ENCODE data around the gene MRNIP.

Gene MRNIP

DNA sequence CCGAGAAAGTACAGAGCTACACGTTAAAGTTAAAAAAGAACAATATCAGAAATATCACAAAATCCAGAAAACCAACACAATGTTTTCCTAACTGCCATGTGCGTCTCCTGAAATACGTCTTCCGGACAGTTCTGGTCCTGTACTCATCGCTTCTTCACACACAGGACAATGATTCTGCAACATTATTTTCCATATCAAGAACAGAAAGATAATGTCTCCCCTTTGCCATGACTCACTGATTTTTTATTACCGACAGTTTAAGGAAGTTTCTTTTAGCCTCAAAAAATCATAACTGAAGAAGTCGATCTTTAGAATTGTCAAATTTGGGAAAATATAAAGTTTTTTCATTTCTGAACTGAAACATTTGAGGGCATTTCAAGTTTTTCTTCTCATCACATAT is 46.5 kb upstream of the MRNIP start:
- TF ChIP-seq ARNTL (CRISPR knock-in tag; IDR thresholded peaks at IDR 0.05; ENCODE audit: borderline replicate concordance, low read depth) (no peak), BACH2 (CRISPR knock-in tag; IDR thresholded peaks at IDR 0.05; ENCODE audit: borderline replicate concordance) (no peak), ZNF565 (CRISPR knock-in tag; conservative IDR thresholded peaks at IDR 0.05; ENCODE audit: low read depth) (no peak), CSDC2 (CRISPR knock-in tag; IDR thresholded peaks at IDR 0.05) (no peak), TOX (CRISPR knock-in tag; IDR thresholded peaks at IDR 0.05; ENCODE audit: borderline replicate concordance) (no peak), ISL1 (CRISPR knock-in tag; IDR thresholded peaks at IDR 0.05) (no peak), OSR1 (CRISPR knock-in tag; IDR thresholded peaks at IDR 0.05) (no peak), TSHZ2 (CRISPR knock-in tag; IDR thresholded peaks at IDR 0.05) (no peak), PPARA (CRISPR knock-in tag; IDR thresholded peaks at IDR 0.05; ENCODE audit: borderline replicate concordance) (no peak), RARB (CRISPR knock-in tag; IDR thresholded peaks at IDR 0.05) (no peak), ESRRG (CRISPR knock-in tag; IDR thresholded peaks at IDR 0.05) (no peak), ZFP3 (CRISPR knock-in tag; IDR thresholded peaks at IDR 0.05) (no peak), TCF4 (CRISPR knock-in tag; IDR thresholded peaks at IDR 0.05; ENCODE audit: borderline replicate concordance) (no peak), ZFP30 (CRISPR knock-in tag; IDR thresholded peaks at IDR 0.05) (no peak), ZNF8 (CRISPR knock-in tag; IDR thresholded peaks at IDR 0.05) (no peak)
- TF ChIP-seq, protein P1, sequence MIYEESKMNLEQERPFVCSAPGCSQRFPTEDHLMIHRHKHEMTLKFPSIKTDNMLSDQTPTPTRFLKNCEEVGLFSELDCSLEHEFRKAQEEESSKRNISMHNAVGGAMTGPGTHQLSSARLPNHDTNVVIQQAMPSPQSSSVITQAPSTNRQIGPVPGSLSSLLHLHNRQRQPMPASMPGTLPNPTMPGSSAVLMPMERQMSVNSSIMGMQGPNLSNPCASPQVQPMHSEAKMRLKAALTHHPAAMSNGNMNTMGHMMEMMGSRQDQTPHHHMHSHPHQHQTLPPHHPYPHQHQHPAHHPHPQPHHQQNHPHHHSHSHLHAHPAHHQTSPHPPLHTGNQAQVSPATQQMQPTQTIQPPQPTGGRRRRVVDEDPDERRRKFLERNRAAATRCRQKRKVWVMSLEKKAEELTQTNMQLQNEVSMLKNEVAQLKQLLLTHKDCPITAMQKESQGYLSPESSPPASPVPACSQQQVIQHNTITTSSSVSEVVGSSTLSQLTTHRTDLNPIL (CRISPR knock-in tag; IDR thresholded peaks at IDR 0.05; ENCODE audit: low read depth), result no peak

DNA sequence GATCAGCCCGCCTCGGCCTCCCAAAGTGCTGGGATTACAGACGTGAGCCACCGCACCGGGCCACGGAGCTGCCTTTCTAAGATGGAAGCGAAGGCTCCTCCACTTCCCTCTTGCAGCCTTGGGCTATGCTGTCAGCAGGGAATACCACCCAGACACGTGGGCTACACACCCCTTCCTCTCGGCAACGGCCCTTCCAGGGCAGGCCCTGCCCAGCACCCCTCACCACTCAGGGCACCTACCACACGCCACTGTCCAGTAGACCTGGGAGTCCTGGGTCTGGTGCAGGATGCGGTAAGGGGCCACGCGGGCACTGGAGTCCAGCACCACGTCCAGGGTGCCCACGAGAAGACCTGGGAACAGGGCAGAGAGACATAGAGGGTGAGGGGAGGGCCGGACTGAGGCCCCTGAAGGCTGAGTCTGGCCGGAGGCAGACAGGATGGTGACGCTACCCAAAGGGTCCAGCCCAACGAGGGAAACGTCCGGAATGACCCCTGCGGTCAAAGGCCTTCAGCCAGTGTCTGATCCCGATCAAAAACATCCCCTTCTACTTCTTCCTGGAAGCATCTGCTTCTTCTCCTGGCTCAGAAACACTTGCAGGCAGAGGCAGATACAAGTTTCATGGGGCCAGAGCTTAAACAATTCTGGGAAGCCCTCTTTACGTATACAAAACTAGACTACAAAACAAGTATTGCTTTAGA is 46.0 kb upstream of the MRNIP start:
- no peak for TF ChIP-seq PATZ1 (CRISPR knock-in tag; IDR thresholded peaks at IDR 0.05; ENCODE audit: borderline replicate concordance)
- TF ChIP-seq ZFP30 (CRISPR knock-in tag; IDR thresholded peaks at IDR 0.05), result no peak
- TF ChIP-seq GLIS3 (CRISPR knock-in tag; IDR thresholded peaks at IDR 0.05), result no peak
- no peak for TF ChIP-seq ZNF8 (CRISPR knock-in tag; IDR thresholded peaks at IDR 0.05)
- no peak for TF ChIP-seq ZNF70 (CRISPR knock-in tag; IDR thresholded peaks at IDR 0.05)
- no peak for TF ChIP-seq ZC3H10 (CRISPR knock-in tag; IDR thresholded peaks at IDR 0.05)
- no peak for ATAC-seq

More for the DNA sequence above, 46.5 kb upstream of the MRNIP start:
- no peak for ATAC-seq

DNA sequence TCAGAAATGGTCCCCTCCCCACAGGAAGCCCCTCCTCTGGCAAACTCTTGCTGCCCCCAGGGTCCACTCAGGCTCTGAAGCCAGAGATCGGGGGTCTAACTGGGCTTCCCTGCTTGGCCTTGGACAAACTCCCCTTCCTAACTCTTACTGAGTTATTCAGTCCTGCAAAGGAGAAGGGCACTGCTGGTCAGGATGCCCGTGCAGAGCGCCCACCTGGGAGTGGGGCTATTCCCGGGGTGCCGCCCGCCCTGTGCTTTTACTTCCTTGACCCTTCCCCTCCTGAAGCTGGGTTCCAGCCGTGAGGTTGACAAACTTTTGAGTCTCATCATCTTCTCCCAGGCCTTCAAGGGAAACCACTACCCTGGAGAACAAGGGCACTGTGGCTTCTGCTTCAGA is 44.1 kb upstream of the MRNIP start:
- TF ChIP-seq OSR1 (CRISPR knock-in tag; IDR thresholded peaks at IDR 0.05), result no peak
- no peak for ATAC-seq

GRCh38 chr5:179901915-179902762 is 43.5 kb upstream of the MRNIP start:
- TF ChIP-seq PPARA (CRISPR knock-in tag; IDR thresholded peaks at IDR 0.05; ENCODE audit: borderline replicate concordance), result no peak
- no peak for TF ChIP-seq CSDC2 (CRISPR knock-in tag; IDR thresholded peaks at IDR 0.05)
- no peak for TF ChIP-seq TSHZ2 (CRISPR knock-in tag; IDR thresholded peaks at IDR 0.05)
- TF ChIP-seq OSR1 (CRISPR knock-in tag; IDR thresholded peaks at IDR 0.05), result no peak
- TF ChIP-seq BACH2 (CRISPR knock-in tag; IDR thresholded peaks at IDR 0.05; ENCODE audit: borderline replicate concordance), result no peak
- TF ChIP-seq, protein P1 (CRISPR knock-in tag; IDR thresholded peaks at IDR 0.05; ENCODE audit: low read depth), result no peak
- no peak for TF ChIP-seq GLIS3 (CRISPR knock-in tag; IDR thresholded peaks at IDR 0.05)
- no peak for TF ChIP-seq TCF4 (CRISPR knock-in tag; IDR thresholded peaks at IDR 0.05; ENCODE audit: borderline replicate concordance)
- no peak for ATAC-seq
